Sigmoid colon (tissue), 4 donors: Measurements from ENCODE around the gene IZUMO1R.

Experiments
- EP300 ChIP-seq, 4 donors: sonication (generic); formaldehyde crosslinking; IDR thresholded peaks; one replicate each; pipeline ENCODE4 v1.6.1; 2017; ENCODE audit warnings: antibody characterized with exemption in 4 of 4
- POLR2A ChIP-seq, 2 donors: fragments of 450-650 bp; IDR thresholded peaks; one replicate each; pipeline ENCODE4 v1.6.1; 2016; ENCODE audit warnings: antibody characterized with exemption in 2 of 2, mild to moderate bottlenecking in 2 of 2, moderate library complexity in 2 of 2
- POLR2AphosphoS5 ChIP-seq, 4 donors: sonication (generic); formaldehyde crosslinking; IDR thresholded peaks; one replicate each; pipeline ENCODE4 v1.6.1; 2017; ENCODE audit warnings: antibody characterized with exemption in 4 of 4
- TF ChIP-seq, protein P1 (sequence below), 4 experiments: fragments of 450-650 bp in 3 of 4; fragments of 200-600 bp in 1 of 4; IDR thresholded peaks; one replicate each; pipeline ENCODE4 v1.5.1; 2016 to 2019; ENCODE audit warnings: antibody characterized with exemption in 4 of 4, mild to moderate bottlenecking in 3 of 4, moderate library complexity in 2 of 4

DNA sequence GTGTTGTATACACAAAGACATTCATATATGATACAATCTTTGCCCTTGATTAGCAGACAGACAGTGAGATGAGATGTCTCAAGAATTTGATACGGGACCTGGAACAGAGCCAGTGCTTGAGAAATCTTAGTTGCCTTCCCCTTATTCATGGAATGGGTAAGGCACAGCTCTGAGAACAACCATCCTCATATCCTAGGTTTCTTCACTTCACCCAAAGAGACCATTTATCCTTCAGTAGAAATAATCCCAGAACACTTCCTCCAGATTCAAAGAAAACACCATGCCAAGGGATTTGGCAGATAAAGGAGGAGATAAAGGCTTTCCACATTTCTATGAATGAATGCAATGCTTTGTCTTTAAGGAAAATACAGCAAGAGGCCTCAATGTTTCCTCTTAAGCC lies 8.8 kb upstream of the IZUMO1R start:
- TF ChIP-seq POLR2AphosphoS5 (IDR thresholded peaks at IDR 0.05) (no peak), EP300 (IDR thresholded peaks at IDR 0.05) (no peak), POLR2A (IDR thresholded peaks at IDR 0.05) (no peak)
- TF ChIP-seq, protein P1, sequence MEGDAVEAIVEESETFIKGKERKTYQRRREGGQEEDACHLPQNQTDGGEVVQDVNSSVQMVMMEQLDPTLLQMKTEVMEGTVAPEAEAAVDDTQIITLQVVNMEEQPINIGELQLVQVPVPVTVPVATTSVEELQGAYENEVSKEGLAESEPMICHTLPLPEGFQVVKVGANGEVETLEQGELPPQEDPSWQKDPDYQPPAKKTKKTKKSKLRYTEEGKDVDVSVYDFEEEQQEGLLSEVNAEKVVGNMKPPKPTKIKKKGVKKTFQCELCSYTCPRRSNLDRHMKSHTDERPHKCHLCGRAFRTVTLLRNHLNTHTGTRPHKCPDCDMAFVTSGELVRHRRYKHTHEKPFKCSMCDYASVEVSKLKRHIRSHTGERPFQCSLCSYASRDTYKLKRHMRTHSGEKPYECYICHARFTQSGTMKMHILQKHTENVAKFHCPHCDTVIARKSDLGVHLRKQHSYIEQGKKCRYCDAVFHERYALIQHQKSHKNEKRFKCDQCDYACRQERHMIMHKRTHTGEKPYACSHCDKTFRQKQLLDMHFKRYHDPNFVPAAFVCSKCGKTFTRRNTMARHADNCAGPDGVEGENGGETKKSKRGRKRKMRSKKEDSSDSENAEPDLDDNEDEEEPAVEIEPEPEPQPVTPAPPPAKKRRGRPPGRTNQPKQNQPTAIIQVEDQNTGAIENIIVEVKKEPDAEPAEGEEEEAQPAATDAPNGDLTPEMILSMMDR (IDR thresholded peaks at IDR 0.05), result no peak
